HPDE6-E6E7 (cell line): Measurements from ENCODE around the gene RPGRIP1.
"Not testable (repeated sequence)": the region's sequence is repeated elsewhere in the genome, so short reads cannot be mapped to it uniquely, and the experiment has no call there.

ENCODE experiments used
- DNase-seq: peaks from one replicate; pipeline ENCODE4 v3.0.0; 2011; ENCODE audit warnings: missing footprints; ENCODE audit errors: extremely low spot score

Gene RPGRIP1

DNA sequence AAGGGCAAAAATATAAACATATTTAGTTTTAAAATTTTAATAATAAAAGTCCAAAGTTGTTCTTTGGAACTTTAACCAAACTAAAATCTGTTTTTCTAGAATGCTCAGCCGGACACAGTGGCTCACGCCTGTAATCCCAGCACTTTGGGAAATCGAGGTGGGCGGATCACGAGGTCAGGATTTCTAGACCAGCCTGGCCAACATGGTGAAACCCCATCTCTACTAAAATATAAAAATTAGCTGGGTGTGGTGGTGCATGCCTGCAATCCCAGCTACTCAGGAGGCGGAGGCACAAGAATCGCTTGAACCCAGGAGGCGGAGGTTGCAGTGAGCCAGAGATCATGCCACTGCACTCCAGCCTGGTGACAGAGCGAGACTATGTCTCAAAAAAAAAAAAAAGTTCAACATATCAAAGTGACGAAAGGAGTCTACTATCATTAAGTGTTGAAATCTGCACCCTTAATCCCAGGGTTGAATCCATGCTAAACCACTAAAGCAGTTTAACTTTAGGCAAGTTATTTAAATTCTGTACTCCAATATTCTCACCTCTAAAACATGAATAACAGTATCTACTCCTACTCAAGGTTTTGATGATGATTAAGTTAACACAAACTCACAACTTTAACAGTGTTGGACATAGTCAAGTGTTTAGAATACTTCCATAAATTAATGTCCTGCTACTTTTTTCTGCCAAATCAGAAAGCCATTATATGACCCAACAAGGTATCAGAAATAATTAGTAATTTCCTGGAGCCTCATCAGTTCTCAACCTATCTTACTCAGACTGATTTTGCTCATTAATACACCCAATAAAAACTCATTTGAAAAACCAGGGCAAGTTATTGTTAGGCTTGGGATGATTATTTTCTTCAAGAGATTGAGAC is 21.6 kb upstream of the RPGRIP1 start:
- DNase-seq: no peak

DNA sequence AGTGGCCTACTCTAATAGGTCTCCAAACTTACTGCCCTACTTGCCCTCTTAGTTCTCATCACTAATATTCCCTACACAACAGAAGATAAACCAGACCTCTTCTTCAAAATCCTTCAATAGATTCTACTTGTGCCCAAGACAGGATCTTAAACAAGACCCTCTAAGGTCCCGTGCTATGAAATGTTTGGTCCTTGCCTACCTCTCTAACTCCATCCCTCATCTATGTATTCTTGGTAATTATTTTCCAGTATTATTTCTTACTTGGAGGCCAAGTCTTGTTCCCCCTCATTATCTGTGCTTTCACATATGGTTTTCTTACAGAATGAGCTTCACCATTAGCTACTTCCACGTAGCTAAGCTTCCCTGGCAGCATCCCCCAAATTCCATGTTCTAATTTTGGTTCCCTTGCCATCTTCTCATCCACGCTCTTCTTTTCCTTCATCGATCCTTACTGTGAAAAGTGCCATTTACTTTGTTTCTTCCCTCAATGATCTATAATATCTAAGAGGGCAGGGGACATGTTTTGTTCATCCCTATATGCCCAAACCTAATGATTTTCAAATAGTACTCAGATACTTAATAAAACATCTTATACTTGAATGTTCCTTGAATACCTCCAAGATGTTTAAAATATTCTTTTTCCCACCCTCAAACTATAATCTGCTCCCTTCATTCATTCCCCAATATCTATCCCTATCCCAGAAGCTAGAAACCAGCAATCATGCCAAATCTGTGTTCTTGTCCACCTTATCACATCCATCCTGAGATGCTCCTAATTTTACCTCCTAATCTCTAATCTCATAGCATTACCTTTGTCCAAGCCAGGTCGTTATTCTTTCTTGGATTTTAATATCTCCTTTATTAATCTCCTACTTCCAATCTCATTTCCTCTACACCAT is 20.7 kb upstream of the RPGRIP1 start:
- DNase-seq: no peak

DNA sequence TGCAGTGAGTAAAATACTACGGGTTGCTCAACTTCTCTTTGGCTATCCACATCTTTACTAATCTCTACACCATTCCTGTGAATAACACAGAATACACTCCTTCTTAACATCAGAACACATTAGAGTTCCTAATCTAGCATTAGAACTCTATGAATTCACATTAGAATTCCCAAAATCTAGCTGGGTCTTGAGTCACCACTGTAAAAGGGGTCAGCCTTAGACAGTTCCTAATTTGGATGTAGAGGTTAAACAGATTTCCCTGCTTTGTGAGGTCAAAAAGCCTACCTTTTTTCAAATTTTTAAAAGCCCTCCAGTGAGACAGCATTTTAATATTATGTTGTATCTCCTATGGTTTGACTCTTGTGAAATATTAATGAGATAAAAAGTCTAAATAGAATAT is 18.1 kb upstream of the RPGRIP1 start:
- DNase-seq: no peak

DNA sequence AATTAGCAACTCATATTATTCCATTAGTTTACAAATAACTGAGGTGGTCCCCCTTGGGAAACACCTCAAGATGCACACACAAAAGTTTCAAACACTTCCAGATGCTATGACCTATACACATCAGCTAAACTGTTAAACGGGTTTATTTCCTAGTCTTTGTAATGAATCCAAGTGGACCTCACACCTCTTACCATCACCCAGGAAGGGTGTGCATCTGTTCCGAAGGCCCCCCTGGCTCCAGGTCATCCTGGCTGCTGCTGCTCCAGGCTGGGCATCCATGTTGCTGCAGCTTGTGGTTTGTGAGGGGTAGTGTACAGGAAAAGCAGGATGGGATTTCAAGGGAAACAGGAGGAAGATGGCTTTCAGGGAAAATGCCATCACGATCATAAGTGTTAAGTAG is 17.5 kb upstream of the RPGRIP1 start:
- DNase-seq: no peak

DNA sequence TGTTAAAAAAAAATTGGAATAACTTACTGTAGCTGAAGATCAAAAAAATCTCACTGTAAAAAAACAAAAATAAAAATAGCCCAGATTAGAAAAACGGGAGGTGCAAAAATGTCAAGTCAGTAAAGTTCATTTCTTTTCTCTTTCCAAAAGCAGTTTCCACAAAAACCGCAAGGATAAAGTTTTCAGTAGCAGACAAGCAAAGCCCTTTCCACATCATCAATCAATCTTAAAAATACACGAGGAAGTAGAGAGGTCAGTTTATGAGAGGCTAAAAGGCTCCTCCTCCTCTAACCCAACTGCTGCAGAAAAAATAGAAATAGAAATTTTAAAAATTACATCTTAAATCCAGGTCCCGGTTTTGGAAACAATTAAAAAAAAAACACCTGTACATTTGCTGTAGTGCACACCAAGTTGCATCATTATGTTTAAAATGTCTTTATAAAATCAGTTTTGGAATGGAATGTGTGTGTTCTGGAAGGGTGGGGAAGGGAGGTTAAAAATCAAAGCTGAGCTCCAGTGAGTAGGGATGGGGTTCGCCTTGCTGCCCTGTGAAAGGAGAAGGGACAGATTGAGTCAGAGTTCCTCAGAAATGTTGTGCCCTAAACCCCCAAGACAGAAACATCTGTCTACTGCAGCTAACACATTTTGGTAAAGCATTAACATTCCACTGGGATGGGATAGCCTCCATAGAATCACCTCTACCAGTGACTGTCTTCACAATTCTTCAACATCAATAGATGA is 16.4 kb upstream of the RPGRIP1 start:
- DNase-seq: no peak

DNA sequence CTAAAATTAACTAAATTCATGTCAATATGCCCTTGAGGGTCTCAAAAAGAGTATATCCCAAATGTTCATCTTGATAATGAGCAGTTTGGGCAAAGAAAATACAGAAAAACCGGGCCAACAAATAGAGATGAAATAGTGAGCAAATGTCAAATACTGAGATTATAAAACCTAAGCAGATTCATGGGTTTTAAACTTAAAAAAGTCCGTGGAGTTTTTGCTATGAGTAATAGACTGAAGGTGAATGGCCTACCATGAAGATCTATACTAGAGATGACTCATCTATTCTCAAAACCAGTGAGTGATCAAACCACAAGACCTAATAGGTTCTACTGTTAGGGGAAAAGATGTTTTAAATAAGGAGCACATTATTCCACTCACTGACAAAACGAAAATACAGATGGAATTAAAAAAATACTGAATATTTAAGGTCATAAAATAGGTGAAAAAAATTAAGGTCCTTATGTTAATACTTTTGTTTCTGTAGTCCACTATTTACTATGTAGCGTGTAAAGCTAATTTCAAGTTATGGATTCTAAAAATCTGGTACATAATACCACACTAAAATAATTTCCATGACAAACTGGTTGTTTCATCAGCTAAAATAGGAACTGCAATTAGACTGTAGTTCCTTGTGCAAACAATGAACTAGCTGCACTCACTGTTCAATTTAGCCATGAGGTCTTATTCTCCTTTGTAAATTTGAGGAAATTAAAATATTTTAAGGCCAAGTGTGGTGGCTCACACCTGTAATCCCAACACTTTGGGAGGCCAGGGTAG is 15.7 kb upstream of the RPGRIP1 start:
- peak; percentile 51 for DNase-seq

DNA sequence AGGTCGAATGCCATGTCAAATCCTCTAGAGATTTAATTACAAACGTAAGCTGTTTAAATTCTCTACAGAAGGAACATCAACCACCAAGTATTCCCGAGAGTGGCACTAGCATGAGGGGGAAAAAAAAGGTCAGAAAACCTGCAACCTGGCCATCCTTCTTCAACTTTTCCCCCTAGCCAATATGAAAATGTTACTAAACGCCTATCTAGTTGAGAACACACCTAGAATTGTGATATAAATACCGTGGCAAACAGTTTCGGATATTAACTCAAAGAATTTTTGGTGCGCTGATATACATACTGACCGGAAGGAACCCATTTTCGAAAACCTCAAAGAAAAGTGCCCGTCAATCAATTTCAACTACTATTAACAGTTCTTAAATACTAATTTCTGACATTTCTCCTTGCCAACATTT is 12.4 kb upstream of the RPGRIP1 start:
- no peak for DNase-seq

DNA sequence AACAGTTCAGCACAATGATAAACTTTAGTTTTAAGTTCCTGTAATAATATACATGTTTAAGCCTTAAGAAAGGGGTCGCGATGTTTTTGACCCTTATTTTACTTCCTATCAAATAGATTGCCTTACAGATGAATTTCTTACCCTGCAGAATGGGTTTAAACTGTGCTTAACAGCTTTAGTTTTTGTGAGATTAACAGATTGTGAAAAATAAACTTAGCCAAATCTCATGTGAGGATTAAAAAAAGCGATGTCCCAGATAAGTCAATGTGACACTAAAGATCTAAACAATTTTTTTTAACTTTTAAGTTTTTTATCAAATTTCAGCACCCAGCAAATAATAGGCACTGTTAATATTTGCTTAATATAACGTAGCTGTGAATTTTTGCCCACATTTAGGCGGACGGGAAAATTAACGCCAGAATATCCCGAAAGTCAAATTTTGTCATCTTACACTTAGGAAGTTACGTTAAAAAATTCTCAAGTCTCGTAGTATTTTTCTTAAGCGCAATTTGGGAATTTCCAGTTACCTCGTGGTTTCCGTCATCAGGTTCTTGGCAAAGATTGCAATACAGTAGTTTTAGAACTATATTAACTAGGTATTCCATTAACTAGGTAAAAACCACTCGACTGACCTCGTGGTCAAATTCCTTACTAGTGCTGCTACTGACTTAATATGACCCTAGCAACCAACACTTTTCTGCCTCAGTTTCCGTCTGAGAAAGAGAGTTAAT is 11.8 kb upstream of the RPGRIP1 start:
- DNase-seq: no peak

DNA sequence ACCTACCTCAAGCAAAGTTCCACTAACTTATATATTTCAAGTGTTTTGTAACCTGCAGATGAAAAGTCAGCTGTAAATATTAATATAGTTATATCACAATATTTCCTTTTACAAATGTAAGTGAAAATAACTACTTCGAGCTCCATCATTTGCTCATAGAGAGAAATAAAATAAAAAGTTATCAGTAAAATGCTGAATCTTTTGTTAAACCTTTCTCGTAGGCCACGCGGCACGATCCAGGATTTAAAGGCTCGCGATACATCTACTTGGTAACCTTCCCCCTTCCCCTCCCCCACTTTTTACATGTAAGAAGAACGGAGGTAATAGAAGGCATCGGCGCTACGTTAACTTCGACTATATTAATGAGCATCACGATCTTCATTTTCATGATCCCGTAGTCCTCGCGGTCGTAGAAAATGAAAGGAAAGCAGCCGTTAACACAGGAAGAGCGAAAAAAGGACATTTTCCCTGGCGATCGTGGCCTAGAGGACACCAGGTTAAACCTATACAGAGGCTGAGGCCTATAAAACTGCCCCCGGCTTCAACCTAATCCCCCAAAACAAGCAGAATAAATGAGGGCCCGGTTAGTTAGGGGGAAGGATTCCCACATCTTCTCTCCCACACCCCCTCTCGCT is 11.1 kb upstream of the RPGRIP1 start:
- no peak for DNase-seq

DNA sequence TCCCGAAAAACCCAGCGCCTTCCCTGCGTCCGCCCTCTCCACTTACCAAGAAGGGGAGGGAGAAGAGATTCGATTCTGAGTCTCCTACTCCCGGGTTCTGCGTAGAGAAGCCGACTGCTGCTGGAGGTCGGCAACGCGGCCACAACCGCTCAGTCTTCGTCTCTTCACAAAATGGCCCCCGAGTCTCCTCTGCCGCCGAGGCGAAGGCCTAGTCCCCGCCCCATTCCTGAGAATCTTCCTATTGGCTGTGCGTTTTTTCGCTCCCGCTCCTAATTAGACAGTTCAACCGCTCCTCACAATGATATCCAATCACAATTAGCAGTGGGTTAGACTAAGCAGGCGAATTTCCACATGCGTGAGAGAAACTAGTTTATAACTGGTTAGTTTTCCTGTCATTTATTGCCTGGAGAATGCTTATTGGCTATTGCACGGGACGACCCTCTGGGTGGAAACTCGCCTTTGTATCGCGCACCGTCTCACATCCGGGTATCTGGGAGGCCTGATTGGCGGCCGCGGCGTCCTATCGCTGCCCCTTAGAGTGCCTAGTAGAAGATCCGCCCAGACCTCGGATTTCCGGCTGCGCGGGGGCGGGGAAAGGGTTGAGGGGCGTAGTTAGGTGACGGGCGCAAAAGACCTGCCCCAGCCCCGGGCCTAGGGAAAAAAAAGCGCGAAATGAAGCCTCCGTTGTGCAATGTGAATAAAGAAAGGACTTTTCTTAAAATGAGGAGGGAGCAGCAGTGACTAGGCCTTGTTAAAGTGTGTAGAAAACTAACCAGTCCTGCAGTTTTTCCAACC is 10.4 kb upstream of the RPGRIP1 start, which contains the start of gene HNRNPC:
Gene HNRNPC (minus strand): TSS at position 191 of the 795 bp plus-strand sequence. CDS start 35,249 bp downstream, outside the sequence.
- DNase-seq: peak; percentile 99

DNA sequence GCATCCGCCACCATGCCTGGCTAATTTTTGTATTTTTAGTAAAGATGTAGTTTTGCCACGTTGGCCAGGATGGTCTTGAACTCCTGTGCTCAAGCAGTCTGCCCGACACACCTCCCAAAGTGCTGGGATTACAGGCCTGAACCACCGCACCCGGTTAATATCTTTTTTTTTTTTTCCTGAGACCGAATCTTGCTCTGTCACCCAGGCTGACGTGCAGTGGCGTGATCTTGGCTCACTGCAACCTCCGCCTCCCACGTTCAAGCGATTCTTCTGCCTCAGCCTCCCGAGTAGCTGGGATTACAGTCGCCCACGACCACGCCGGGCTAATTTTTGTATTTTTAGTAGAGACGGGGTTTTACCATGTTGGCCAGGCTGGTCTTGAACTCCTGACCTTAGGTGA is 7.2 kb upstream of the RPGRIP1 start:
- DNase-seq: not testable (repeated sequence)

DNA sequence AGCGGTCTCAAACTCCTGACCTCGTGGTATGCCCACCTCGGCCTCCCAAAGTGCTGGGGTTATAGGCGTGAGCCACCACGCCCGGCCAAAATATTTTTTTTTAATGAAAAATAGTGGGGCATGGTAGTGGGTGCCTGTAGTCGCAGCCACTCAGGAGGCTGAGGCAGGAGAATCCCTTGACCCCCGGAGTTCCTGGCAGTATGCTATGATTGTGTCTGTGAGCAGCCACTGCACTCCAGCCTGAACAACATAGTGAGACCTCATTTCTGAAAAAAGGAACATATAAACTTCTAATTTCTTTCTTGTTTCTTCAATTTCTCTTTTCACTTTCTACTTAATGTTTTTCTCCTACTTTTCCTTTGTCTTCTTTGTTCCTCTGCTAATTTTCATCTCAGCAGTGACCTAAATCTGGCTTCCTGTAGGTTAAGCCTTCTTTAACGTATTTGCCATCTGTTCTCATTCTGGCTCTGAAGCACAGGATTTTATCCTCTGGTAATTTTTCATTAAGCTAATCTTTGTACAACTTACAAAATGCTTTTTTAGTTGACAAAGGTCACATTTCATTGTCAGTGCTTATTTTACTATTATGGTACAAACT is 4.5 kb upstream of the RPGRIP1 start:
- no peak for DNase-seq

DNA sequence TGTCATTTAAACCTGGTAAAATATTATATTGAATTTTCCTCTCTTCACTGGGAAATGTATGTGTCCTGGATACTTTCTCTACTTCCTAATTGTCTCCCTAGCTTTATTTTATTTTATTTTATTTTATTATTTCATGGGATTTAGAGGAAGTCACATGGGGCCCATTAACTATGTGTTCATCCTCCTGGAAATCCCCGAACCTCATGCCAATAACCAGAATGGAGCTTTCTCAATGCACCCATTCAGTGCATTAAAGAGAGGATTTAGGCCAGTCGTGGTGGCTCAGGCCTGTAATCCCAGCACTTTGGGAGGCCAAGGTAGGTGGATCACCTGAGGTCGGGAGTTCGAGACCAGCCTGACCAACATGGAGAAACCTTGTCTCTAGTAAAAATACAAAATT is 1.3 kb upstream of the RPGRIP1 start:
- no peak for DNase-seq

DNA sequence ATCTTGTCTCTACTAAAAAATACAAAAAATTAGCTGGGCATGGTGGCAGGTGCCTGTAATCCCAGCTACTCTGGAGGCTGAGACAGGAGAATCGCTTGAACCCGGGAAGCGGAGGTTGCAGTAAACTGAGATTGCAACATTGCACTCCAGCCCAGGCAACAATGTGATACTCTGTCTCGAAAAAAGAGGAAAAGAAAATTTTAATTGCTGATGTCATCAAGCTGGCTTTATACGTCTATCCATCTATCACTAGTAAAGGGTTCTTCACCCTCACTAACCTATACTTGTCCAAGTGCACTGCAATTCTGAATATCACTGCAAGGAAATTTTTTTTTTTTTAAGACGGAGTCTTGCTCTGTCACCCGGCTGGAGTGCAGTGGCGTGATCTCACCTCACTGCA is 2.0 kb downstream of the RPGRIP1 start:
- DNase-seq: not testable (repeated sequence)

DNA sequence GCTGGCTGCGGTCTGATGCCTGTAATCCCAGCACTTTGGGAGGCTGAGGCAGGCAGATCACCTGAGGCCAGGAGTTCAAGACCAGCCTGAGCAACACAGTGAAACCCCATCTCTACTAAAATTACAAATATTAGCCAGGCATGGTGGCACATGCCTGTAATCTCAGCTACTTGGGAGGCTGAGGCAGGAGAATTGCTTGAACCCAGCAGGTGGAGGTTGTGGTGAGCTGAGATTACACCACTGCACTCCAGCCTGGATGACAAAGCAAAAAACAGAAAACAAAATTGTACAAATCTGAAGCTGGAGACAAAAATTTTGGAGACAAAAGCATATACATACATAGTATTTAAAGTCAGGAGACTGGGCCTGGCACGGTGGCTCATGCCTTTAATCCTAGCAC is 6.6 kb downstream of the RPGRIP1 start:
- DNase-seq: not testable (repeated sequence)

DNA sequence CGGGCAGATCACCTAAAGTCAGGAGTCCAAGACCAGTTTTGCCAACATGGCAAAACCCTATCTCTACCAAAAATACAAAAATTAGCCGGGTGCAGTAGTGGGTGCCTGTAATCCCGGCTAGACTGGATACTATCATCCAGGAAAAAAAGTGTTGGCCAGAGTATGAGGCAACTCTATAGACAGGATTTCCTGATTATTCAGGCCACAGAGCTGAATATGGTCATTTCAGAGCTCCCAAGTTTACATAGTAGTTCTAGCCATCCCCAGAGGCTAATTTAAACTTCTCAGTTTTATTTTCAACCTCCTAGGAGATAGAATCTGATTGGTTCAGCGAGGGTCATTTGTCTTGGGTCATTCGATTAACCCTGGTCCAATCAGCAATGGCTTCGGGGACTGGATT is 7.3 kb downstream of the RPGRIP1 start:
- no peak for DNase-seq

DNA sequence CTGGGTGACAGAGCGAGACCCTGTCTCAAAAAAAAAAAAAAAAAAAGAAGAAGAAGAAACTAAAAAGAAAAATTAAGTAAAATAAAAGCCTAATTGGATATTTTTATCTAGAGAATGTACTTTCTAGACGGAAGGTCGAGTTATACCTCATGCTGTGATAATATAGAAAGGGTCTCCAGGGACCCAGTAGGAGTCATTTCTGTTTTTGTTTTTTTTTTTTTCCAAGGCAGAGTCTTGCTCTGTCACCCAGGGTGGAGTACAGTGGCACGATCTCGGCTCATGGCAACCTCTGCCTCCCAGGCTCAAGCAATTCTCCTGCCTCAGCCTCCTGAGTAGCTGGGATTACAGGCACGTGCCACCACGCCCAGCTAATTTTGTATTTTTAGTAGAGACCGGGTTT is 14.1 kb downstream of the RPGRIP1 start:
- not testable (repeated sequence) for DNase-seq

DNA sequence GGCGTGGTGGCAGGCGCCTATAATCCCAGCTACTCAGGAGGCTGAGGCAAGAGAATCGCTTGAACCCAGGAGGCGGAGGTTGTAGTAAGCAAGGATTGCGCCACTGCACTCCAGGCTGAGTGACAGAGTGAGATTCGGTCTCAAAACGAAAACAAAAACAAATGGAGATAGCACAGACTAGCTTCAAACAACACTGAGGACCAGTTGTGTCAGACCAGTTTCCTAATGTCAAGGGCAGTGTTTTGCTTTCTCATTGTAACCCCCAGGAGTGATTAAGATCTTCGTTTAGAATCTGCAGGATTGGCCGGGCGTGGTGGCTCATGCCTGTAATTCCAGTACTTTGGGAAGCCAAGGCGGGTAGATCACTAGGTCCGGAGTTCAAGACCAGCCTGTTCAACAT is 18.5 kb downstream of the RPGRIP1 start:
- no peak for DNase-seq
